Stimulated activated CD4-positive, alpha-beta T cell treated with anti-CD3 and anti-CD28 coated beads, Interleukin-4, amount 100 ng/mL, for 1 hour (primary cell): ENCODE results near the gene BCAM.
"Not testable (repeated sequence)": the region's sequence is repeated elsewhere in the genome, so short reads cannot be mapped to it uniquely, and the experiment has no call there.

Experiments
- DNase-seq: peaks from one replicate; pipeline ENCODE4 v3.0.0-alpha.2; 2020

BCAM gene

DNA sequence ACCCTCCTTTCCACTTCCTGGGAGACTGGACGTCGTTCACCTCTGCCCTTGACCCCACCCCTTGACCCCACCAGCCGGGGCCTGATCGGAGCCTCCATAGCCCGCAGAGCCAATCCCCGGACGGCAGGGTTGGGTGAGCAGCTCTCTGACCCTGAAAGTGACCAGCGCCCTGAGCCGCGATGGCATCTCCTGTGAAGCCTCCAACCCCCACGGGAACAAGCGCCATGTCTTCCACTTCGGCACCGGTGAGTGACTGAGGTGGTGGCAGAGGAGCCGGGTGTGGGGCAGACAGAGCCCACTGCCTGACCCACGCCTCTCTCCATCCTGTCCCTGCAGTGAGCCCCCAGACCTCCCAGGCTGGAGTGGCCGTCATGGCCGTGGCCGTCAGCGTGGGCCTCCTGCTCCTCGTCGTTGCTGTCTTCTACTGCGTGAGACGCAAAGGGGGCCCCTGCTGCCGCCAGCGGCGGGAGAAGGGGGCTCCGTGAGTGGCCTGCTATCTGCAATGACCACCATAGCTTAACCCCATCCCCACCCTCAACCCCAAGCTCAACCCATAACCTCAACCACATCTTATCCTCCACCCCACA, 10.4 kb downstream of the BCAM start:
- no peak for DNase-seq

DNA sequence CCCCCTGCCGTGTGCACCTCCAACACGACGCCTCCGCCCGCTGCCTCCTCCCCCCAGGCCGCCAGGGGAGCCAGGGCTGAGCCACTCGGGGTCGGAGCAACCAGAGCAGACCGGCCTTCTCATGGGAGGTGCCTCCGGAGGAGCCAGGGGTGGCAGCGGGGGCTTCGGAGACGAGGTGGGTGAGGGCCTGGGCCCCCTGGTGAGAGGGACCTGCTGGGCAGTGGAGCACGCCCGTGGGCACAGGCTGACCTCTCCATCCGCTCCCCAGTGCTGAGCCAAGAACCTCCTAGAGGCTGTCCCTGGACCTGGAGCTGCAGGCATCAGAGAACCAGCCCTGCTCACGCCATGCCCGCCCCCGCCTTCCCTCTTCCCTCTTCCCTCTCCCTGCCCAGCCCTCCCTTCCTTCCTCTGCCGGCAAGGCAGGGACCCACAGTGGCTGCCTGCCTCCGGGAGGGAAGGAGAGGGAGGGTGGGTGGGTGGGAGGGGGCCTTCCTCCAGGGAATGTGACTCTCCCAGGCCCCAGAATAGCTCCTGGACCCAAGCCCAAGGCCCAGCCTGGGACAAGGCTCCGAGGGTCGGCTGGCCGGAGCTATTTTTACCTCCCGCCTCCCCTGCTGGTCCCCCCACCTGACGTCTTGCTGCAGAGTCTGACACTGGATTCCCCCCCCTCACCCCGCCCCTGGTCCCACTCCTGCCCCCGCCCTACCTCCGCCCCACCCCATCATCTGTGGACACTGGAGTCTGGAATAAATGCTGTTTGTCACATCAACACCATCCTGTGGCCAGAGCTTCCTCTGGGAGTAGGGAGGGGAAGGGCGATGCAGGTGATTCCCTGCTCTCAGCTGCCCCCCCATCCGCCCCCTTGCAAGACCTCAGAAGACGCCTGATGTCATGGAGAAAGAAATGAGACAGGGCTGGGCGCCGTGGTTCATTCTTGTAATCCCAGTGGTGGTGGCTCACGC, 12.0 kb downstream of the BCAM start:
- no peak for DNase-seq

DNA sequence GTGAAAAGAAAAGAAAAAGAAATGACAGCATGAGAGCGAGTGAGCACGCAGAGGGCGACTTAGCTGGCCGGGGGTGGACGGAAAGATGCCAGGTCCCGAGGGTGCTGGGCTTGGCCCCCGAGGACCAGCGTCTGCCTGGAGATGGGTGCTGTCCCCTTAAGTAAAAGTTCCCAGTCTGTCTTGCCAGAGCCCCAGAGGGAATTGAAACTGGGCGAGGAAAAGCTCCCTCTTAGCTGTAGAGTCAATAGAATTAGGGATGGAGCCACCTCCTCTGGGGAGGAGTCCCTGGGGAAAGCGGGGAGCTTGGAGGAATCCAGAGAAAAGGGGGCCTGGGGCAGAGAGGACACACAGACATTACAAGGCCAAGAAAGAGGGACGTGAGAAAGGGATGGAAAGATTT, 13.3 kb downstream of the BCAM start:
- DNase-seq: no peak

DNA sequence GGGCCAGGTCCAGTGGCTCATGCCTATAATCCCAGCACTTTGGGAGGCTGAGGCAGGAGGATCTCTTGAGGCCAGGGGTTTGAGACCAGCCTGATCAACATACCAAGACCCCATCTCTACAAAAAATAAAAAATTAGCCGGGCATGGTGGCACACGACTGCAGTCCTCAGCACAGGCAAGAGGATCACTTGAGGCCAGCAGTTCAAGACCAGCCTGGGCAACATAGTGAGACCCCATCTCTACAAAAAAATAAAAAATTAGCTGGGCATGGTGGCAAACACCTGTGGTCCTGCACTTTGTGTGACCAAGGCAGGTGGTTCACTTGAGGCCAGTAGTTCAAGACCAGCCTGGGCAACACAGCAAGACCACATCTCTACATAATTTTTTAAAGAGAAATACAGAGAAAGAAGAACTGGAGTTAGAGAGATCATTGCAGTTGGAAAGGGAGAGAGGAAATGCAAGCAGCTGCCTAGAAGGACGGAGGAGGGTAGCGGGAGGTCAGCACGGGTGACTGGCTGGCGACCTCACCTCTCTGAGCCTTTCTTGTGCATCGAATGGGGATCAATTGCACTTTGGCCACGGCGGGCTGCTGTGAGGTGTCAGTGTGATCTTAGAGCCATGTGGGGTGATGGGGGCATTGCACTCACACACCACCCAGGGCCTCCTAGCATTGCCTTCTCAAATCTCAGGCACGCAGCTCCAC, 13.9 kb downstream of the BCAM start:
- no peak for DNase-seq

- no peak for DNase-seq
Observed at GRCh38 chr19:44823373-44823698, 14.4 kb downstream of the BCAM start.

DNA sequence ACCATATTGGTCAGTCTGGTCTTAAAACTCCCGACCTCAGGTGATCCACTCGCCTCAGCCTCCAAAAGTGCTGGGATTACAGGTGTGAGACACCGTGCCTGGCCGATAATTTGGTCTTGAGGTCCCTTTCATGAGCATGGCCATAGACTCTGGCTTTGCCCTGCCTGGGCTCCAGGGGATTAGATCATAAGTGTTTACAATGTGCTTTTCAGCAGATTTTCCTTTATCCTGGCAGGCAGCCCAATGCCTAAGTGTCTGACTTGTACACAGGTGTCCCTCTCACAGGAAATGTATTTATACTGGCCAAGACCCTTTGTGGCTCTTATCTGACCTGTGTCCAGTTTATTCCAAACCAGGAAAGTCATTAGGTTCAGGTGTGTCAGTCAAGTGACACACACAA, 15.9 kb downstream of the BCAM start:
- DNase-seq: no peak

GRCh38 chr19:44832875-44833274, 24.0 kb downstream of the BCAM start:
- DNase-seq: not testable (repeated sequence)

- DNase-seq: not testable (repeated sequence)
Observed at GRCh38 chr19:44834399-44834798, 25.5 kb downstream of the BCAM start.

- DNase-seq: no peak
Observed at GRCh38 chr19:44839276-44839675, 30.4 kb downstream of the BCAM start.

DNA sequence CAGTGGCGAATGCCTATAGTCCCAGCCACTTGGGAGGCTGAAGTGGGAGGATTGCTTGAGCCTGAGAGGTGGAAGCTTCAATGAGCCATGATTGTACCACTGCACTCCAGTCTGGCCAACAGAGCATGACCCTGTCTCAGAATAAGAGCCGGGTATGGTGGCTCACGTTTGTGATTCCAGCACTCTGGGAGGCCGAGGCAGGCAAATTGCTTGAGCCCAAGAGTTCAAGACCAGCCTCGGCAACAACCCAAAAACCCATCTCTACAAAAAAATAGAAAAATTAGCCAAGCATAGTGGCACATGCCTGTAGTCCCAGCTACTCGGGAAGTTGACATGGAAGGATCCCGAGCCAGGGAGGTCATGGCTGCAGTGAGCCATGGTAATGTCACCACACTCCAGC, 31.9 kb downstream of the BCAM start:
- no peak for DNase-seq

GRCh38 chr19:44841231-44841630, 32.3 kb downstream of the BCAM start:
- DNase-seq: no peak

GRCh38 chr19:44845286-44845611, 36.3 kb downstream of the BCAM start:
- no peak for DNase-seq

- peak; percentile 83 for DNase-seq
Observed at GRCh38 chr19:44845612-44846454, 36.9 kb downstream of the BCAM start, which contains the start of gene NECTIN2. TSS of gene NECTIN2 (plus strand) at chr19:44846297. CDS start at chr19:44846526, 229 bp downstream.

DNA sequence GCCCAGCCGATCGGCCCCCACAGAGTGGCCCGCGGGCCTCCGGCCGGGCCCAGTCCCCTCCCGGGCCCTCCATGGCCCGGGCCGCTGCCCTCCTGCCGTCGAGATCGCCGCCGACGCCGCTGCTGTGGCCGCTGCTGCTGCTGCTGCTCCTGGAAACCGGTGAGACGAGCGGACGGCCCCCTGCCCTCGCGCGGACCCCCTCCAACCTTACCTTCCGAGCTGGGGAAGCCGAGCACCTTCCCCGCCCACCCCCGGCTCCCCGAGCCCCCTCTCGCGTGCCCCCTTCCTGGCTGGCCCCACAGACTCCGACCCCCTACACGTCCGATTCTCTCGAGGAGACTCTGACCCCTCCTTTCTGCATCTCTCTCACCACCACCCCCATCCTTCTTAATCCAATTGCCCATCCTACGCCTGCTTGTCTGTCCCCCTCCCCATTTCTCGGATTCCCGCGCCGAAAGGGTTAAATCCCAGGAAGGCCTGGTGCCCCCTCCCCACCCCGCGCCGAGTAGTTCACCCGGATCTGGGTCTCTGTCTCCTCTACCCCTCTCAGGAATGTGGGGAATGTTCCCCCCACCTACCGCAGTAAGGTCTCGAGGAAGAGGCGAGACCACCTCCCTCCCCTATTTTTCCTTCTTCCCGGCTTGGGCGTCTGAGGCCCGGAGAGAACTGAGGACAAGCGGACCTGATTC, 37.7 kb downstream of the BCAM start:
- no peak for DNase-seq

DNA sequence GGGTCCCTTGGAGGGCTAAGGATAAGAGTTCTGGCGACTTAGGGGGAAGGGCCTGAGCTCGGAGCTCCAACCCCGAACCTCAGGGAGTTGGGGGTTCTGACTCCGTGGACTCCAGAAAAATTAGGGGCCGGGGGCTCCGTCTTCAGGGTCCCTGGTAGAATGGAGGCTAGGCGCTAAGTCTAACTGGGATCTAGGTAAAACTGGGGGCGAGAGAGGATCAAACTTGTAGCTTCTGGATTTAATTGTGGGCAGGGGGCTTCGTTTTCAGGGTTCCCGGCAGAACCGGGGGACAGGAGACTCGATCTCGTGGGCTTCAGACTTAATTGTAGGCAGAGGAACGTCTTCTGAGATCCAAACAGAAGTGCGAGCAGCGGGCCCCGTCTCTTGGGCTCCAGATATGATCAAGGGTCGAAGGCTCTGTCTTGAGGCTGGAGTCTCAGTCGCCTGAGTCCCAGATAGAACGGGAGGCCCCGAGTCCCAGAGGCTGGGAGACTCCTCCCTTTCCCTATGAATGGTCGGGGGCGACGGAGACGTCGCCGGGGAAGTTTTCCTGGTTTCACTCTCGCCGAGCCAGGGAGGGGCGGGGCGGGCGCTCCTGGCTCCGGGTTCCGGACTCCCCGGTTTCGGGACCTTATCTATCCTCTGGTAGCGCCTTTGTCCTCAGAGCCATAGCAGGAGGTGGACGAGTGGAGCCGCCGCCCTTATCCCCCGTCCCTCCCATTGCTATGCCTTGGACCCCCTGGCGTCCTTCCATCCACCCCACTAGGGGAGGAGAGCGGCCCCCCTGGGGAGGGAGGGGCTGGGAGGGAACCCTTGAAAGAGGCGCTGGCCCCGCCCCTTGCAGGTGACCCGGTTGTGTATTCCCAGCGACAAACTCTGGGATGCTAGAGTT, 38.5 kb downstream of the BCAM start:
- no peak for DNase-seq

- DNase-seq: no peak
Observed at GRCh38 chr19:44848036-44848811, 39.3 kb downstream of the BCAM start.

DNA sequence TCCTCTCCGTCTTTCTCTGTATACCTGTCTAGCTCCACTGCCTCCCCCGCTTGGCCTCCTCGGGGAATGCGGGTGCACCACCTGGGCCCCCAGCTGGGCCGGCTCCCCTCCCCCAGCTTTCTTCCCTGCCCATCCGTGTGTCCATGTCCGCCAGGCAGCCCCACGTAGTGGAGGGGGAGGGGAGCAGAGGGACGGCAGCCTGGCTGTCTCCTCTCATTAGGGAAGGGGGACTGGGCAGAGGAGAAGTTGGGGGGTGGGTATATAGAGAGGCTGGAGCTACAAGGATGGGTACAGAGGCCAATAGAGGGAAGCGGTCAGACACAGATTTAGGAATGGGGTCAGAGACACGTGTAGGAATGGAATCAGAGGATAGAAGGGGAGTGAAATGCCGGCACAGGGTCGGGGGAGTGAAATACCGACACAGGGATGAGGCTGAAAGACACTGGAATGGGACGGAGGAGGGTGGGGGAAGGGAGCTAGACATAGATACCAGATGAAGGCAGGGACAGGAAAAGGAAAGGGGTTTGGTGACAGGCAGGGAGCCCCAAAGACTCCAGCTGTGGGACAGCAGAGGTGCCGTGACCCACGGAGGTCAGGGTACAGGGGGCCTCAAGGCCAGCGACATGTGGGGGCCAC, 40.0 kb downstream of the BCAM start:
- no peak for DNase-seq

GRCh38 chr19:44850641-44851109, 41.8 kb downstream of the BCAM start:
- no peak for DNase-seq

GRCh38 chr19:44851427-44851826, 42.5 kb downstream of the BCAM start:
- no peak for DNase-seq

DNA sequence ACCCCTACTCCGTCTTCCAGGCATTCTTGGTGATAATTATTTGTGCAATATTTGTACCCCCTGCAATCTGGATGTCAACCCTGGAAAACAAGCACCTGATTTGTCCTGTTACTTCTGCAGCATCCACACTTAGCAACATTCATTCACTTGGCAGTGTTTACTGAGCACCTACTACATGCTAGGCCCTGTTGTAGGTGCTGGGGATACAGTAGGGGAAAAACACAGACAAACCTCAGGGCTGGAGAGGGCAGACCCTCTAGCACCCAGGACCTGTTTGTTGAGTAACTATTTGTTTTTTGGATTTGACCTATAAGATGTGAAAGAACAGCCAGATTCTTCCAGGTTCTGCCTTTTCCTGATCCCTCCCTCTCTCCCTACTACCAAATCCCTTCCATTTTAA, 46.7 kb downstream of the BCAM start:
- DNase-seq: no peak
